GM18519 (cell line): ENCODE results near the gene TRAF1.

Experiments used
- ATAC-seq: cut with Tn5 transposase; IDR thresholded peaks from one replicate; pipeline ENCODE4 v1.9.1; 2021; ENCODE audit warnings: mild to moderate bottlenecking, moderate library complexity; ENCODE audit not compliant: unreplicated experiment, low FRiP score

Gene TRAF1

DNA sequence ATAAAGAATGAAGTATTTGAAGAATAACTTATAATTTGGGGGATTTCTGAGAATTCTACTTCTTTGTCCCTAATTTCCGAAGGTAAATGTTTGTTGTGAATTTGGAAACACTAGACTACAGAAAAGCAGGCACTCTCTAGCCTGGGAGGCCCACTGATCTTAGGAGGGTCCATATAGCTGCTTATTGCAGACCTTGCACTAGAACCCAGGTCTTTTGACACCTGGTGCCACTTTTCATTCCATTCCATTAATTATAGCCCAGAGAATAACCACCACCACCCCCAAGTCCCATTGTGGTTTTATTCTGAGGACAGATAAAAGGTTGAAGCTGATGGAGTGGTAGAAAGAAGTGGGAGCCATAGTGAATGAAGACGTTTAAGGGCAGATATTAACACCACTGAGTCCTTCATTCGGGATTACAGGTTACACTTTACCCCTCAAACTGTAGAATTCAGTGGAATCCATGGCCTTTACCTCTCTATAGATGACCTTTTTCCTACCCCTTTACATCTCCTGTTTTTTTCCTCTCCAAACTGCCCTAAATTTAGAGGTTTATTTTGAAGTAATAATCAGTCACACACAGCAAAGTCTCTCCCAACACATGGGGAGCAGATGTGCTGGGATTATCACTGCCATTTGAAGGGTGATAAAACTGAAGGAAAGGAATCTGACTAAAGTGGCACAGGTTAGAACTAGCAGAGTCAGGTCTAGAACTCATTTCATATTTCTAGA lies 71.8 kb downstream of the TRAF1 start:
- no peak for ATAC-seq

DNA sequence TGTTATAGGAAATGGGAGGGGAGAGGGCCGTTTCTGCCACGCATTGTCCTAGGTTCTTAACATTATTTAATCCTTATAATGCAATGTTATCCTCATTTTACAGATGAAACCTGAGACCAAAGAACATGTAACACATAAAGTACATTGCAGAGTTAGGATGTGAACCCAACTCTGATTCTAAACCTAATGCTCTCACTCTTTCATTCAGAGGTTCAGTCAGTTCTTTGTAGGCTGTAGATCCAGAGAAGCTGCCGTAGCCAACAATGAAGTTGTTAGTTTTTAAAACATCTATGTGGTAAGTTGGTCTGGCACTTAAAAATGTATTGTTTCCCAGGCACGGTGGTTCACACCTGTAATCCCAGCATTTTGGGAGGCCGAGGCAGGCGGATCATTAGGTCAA lies 73.4 kb downstream of the TRAF1 start:
- ATAC-seq = no peak
